A549 treated with RU486 at 1 μM for 4 hours (cell line): ENCODE results near the gene FSD1L. TPM values are rescaled to one million over a fixed set of nuclear protein-coding genes. Genes with fewer than 3 reads are reported as not detected.

ENCODE experiments used
- total RNA-seq: library from RNA; stranded (reverse); fragments of 200-300 nt; extraction: Qiagen RNA extraction; gene quantifications from 5 replicates; pipeline ENCODE4 v1.2.3, GENCODE V29; 2022; ENCODE audit warnings: low read depth

FSD1L gene
- total RNA-seq = 1.4 to 4.4 TPM (median 3.7 TPM) in 5 replicates

DNA sequence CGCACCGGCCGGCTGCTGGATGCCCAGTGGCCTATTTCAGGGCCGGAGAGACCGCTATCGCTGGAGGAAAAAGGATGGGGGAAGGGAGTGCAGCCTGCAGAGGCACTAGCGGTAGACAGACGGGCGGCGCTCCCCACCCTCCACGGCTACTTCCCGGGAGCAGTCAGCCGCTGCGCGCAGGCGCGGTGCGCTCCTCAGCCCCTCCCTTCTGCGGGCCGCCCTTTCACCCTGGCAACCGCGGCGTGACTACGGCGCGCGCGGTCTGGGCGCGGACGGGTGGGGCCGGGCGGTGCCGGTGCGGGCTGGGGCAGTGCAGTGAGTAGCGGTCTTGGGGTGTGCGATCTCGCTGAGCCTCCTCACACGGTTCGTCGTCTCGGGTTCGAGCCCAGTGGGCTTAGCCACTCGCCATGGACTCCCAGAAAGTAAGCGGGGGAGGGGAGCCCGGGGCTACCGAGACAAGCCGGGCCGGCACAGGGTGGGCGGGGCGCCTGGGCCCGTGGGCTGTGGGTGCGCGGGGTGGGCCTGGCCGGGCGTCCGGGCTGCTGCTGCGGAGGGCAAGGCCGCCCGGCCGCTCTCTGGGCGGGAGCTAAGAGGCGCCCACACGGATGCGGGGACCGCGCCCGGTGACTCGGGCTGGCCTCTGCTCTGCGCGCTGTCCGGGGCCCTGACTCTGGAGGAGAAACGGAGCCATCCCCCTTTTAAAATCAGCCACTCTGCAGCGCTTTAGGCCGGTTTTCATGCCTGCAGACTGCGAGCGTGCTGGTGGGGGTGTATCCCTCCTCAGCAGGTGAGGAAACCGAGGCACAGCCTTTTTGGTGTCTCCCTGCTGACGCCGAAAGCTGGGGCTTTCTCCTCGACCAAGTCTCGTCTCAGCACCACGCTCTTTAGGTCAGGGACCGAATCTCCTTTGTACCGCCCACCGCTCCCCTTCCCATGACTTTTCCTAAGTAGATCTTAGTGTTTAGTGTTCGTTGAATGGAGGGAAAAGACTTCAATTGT lies at the start of gene FSD1L:
Gene FSD1L, plus strand, starts transcription at position 221 of the 999 bp plus-strand sequence. Its CDS starts 187 bp downstream, at position 408.

DNA sequence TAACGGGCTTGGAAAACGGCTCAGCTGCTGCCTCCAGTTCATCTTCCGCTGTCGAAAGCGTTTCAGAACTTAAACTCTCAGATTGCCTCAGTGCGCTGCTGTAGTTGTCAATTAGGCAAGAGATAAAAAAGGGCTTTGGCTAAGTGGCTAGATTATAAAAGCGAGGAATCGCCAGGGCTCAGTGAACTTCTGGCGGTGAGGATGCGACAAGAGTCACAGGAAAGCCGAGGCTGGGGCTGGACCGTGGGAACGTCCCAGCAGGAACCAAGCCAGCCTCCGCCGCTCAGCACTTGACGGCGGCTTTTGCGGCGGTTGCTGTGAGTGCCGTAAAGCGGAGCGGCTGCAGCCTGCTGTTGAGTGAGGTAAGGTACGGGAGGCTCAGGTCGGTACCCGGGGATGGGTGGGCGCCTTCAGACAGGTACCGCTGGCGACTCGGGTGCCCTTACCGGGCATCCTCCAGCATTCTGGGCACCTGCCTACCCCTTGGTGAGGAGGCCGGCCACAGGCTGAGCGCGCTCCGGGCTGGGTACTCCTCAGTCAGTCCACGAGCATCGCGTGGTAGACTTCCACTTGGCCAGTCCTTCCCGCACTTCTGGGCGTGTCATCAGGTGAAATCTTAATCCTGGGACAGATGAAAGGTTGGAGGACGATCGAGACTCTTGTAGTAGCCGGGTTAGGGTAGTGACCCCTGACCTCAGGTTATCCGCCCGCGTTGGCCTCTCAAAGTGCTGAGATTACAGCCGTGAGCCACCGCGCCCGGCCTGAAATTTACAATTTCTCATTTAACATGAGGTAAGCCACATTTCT lies 110.2 kb downstream of the FSD1L start, which contains the start of gene FKTN:
Gene FKTN, plus strand, starts transcription at position 328 of the 807 bp plus-strand sequence. CDS start 16,902 bp downstream, outside the sequence.

Other genes with a start within 250 kb of the FSD1L start
- gene SLC44A1, start 203.4 kb upstream of the FSD1L start, total RNA-seq = 16.1 to 29.0 TPM (median 27.9 TPM) in 5 replicates
- gene FKTN, start 110.1 kb downstream of the FSD1L start, total RNA-seq = 5.4 to 8.0 TPM (median 7.4 TPM) in 5 replicates
- 0.22 to 0.32 TPM in 2 of 5 replicates, not detected in the others for gene TAL2, start 214.4 kb downstream of the FSD1L start, total RNA-seq
- 13.7 to 21.5 TPM (median 18.0 TPM) in 5 replicates for gene TMEM38B, start 246.5 kb downstream of the FSD1L start, total RNA-seq